Measurements from ENCODE around the gene RHOB.
"Not testable (repeated sequence)": the region's sequence is repeated elsewhere in the genome, so short reads cannot be mapped to it uniquely, and the experiment has no call there.

Gene RHOB

DNA sequence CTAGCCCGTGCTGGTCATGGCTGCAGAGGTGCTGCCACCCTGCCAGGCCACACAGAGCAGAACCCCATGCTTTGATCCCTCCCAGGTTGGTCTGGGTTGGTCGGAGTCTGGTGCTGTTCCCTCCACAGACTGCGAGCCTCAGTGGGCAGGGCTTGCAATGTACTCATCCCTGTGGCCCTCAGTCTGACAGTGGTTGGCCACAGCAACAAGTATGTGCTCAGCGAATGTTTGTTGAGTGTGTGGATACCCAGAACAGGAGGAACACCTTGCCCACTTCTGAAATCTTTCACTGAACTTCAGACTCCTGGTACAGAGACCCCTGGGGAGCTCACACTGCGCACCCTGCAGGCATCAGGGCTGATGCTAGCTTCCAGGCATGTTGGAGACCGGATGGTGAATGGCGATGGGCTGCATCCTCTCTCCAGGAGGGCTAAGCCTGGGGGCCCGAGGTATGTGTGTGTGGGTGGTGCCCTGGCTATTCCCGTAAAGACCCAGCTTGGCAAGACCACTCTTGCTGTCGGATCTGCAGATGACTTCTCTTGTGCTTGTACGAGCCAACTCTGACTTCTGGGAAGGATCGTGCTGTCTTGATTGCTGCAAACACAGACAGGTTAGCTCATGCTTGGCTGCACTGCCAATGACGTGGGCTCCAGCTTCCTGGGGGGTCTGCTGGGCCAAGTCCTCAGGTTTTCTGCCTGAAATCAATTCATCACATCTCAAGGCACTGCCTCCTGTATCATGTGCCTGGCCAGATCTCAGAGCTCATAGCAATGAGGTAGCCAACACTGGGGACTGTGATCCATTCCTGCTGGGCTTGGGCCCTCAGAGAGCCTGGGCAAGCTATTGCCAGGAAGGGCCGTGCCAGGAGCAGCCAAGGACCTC lies 43.7 kb downstream of the RHOB start:
- DNase-seq (ENCODE audit: low read depth, low spot score) = peak; percentile 39

DNA sequence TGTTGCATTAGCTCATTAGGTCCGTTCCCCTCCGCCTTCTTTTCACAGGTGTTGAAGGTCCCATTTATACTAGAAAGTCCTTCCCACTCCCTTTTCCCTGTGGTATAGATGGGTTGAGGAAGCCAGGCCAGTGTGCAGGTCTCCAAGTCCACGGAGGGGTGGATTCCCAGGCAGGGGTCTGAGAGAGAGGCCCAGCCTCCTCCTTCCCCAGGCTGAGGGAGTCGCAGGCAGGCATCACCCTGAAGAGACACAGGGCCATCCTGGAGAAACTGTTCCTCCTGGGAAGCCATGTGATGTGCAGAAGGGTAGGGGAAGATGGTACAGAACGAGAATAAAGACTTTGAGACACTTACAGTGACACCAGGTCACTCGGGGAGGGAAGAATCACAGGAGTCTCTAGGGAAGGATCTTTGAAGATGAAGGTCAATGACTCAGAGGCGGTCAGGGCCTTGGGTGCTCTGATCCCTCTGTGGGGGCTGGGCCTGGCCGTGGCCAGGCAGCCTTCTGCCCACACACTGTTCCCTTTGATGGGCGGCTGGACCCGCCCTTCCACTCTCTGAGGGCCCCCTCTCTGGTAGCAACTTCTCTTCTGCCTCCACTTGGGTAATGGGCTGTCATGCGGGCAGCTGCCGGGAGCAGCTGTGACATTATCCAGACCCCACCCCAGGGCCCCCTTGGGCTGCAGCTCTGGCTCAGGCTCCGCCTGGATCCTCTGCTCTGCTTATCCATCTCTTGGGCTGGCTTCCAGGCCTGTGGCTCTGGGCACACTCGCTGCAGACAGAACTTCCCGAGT lies 45.1 kb downstream of the RHOB start:
- no peak for DNase-seq (ENCODE audit: low read depth, low spot score)

DNA sequence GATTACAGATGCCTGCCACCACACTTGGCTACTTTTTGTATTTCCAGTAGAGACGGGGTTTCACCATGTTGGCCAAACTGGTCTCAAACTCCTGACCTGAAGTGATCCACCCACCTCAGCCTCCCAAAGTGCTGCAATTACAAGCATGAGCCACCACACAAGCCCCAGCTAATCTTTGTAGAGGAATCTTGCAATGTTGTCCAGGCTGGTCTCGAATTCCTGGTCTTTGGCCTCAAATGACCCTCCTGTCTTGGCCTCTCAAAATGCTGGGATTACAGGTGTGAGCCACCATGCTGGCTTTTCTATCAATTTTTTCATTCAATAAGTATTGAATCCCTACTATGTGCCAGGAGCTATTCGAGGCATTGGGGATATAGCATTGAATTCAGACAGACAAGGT lies 46.2 kb downstream of the RHOB start:
- not testable (repeated sequence) for DNase-seq (ENCODE audit: low read depth, low spot score)

DNA sequence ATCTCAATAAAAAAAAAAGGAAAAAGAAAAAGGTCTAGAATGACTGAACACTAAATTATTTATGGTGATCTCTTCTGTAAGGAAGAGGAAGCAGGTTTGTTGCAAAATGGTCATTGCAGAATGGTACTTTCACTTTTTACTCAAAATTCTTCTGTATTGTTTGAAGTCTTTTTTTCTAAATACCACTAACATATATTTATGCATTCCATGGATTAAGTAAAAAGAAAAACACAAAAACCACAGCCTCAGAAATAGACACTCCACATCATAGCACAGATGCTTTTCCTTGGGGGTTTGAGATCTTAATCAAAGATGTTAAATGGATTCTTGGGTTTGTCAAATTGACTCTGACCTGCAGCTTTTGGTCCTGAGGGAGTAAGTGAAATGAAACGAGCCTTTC lies 47.4 kb downstream of the RHOB start:
- no peak for DNase-seq (ENCODE audit: low read depth, low spot score)

DNA sequence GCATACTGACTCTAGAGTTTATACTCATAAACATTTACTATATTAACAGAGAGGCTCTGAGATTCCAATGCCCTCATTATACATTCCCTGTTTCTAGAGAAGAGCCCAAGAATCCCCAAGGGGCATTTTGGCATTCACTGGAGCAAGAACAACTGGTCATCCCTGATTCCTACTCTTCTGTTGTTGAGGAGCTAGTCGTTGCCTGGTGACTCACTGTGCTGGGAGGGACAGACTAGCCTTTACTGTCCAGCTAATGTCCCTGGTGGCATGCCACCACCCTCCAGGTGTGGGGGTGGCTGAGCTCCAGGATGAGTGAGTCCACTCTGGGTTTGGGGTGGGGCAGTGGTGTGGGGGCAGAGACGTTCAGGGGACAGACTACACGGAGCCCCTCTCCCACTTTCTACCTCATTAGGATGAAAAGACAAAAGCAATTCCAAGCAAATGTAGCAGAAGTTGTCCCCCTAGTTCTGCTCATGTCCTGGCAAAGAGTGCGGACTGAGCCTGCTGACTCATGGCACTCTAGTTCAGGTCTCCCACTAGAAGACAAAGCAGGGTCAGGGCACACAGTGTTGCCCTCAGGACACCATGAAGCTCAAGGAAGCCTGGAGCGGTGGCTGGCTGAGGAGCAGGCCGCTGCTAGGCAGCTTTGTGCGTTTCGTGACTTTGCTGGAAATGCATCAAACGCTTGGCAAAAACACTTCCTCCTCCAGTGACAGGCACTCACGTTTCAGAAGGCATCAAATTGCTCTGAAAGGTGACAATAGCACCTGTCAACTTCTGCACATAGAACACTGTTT lies 49.4 kb downstream of the RHOB start:
- no peak for DNase-seq (ENCODE audit: low read depth, low spot score)

DNA sequence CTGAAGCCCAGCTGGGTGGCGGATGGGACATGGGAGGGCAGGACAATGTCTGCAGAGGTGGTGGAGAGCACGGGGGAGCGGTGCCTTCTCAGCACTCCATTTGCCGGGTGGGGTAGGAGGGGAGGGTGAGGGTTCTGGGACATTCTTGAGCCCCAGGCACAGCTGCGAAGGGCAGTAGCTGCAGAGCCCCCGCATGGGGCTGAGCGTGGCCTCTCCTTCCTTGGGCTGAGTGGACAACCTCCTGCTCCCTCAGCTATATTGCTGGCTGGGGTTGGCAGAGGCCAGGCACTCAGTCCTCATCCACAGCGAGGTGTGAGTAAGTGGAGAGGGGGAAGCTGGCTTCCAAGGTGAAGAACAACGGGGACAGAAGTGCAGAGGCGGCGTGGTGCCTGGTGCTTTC lies 50.1 kb downstream of the RHOB start:
- no peak for DNase-seq (ENCODE audit: low read depth, low spot score)
